Measurements from ENCODE around the gene PIK3CD.
A peak's percentile ranks its signal among the peaks of the same experiment; 100 is the strongest.

PIK3CD gene

DNA sequence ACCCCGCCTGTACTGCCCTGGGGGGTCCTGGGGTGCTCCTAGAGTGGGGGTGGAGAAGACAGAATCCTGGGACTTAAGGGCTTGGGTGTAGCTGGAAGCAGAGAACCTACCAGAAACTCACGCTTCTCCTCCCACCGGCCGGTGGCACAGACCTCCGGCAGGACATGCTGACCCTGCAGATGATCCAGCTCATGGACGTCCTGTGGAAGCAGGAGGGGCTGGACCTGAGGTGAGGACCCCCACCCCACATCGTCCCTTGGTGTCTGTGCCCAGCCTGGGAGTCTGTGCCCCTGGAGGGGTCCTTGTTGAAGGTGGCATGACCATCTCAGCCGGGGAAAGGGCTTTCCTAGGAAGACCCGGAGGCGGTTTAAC, 70.8 kb downstream of the PIK3CD start:
- DNase-seq (ENCODE audit: low read depth) = no peak
- TF ChIP-seq, protein P1, sequence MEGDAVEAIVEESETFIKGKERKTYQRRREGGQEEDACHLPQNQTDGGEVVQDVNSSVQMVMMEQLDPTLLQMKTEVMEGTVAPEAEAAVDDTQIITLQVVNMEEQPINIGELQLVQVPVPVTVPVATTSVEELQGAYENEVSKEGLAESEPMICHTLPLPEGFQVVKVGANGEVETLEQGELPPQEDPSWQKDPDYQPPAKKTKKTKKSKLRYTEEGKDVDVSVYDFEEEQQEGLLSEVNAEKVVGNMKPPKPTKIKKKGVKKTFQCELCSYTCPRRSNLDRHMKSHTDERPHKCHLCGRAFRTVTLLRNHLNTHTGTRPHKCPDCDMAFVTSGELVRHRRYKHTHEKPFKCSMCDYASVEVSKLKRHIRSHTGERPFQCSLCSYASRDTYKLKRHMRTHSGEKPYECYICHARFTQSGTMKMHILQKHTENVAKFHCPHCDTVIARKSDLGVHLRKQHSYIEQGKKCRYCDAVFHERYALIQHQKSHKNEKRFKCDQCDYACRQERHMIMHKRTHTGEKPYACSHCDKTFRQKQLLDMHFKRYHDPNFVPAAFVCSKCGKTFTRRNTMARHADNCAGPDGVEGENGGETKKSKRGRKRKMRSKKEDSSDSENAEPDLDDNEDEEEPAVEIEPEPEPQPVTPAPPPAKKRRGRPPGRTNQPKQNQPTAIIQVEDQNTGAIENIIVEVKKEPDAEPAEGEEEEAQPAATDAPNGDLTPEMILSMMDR (IDR thresholded peaks at IDR 0.05; ENCODE audit: control insufficient read depth, extremely low read depth, insufficient read depth) = no peak
- no peak overlapping the region for H3K4me3 ChIP-seq (ENCODE audit: low read depth, low read length)

DNA sequence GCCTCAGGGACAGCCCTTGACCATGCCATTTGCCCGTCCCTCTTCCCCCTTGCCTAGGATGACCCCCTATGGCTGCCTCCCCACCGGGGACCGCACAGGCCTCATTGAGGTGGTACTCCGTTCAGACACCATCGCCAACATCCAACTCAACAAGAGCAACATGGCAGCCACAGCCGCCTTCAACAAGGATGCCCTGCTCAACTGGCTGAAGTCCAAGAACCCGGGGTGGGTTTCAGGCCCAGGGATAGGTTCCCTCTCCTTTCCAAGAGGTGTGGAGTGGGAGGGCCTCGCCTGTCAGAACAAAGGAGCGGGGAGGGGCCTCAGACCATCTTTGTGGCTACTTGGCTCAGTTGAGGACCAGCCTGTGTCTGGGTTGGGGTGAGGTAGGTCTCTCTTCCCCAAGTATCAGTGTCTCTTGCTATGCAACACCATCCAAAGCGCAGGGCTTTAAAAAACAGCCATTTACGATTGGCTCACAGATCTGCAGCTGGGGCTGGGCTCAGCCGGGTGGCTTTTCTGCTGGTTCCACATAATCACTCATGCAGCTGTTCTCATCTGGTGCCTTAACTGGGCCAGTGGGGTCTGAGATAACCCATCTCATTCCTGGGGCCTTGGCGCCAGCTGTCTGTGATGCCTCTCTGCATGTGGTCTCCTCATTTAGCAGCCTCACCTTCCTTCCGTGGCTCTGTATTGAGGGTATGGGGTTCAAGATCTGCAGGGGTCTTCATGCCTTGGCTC, 71.7 kb downstream of the PIK3CD start:
- no peak overlapping the region for H3K4me3 ChIP-seq (ENCODE audit: low read depth, low read length)
- DNase-seq (ENCODE audit: low read depth) = no peak
- TF ChIP-seq, protein P1 (IDR thresholded peaks at IDR 0.05; ENCODE audit: control insufficient read depth, extremely low read depth, insufficient read depth) = no peak

DNA sequence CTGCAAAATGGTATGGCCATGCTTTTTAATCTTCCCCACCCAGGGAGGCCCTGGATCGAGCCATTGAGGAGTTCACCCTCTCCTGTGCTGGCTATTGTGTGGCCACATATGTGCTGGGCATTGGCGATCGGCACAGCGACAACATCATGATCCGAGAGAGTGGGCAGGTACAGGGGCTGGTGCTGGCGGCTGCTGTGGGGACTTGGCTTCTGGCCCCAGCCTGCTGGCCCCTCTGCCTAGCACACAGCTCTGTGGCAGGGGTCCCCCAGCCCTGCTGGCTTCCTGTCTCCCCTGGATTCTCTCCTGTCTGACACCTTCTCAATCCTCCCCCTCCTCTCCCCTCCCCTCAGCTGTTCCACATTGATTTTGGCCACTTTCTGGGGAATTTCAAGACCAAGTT, 72.4 kb downstream of the PIK3CD start:
- no peak overlapping the region for H3K4me3 ChIP-seq (ENCODE audit: low read depth, low read length)
- TF ChIP-seq, protein P1 (IDR thresholded peaks at IDR 0.05; ENCODE audit: control insufficient read depth, extremely low read depth, insufficient read depth) = no peak
- DNase-seq (ENCODE audit: low read depth) = no peak

DNA sequence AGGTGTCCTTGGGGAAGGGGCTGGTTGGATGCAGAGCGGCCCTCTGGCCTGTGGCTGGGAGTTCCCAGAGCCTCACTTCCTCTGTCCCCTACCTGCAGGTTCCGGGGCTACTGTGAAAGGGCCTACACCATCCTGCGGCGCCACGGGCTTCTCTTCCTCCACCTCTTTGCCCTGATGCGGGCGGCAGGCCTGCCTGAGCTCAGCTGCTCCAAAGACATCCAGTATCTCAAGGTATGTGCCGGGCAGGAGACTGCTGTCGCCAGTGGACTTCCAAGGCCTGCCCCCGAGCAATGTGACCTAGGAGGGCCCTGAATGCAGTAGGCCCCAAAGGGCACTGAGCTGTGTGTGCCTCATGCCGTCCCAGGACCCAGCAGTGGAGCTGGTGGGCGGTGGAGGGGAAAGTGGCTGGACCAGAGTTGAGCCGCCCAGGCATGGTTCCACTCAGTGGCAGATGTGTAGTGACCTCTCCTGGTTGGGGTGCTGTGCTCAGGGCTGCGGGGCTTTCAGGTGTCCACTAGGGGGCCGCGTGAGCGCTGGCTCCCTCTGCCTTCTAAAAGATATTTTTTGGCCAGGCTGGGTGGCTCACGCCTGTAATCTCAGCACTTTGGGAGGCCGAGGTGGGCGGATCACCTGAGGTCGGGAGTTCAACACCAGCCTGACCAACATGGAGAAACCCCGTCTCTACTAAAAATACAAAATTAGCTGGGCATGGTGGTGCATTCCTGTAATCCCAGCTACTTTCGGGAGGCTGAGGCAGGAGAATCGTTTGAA, 73.4 kb downstream of the PIK3CD start:
- DNase-seq (ENCODE audit: low read depth) = no peak
- no peak overlapping the region for H3K4me3 ChIP-seq (ENCODE audit: low read depth, low read length)
- TF ChIP-seq, protein P1 (IDR thresholded peaks at IDR 0.05; ENCODE audit: control insufficient read depth, extremely low read depth, insufficient read depth) = peak; percentile 88

DNA sequence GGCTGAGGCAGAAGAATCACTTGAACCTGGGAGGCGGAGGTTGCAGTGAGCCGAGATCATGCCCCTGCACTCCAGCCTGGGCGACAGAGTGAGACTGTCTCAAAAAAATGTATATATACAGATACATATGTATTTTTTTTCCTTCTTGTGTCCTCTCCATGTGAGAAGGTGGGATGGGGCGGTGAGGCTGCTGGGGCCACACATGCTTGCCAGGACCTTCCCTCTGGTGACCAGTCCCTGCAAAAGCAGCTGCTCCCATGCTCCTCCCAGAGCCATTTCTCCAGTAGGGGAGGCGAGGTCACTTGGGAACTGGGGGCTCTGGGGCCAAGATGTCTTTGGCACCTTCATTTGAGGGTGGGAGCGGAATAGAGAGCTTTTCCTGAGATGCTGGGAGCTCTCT, 74.9 kb downstream of the PIK3CD start:
- TF ChIP-seq, protein P1 (IDR thresholded peaks at IDR 0.05; ENCODE audit: control insufficient read depth, extremely low read depth, insufficient read depth) = no peak
- no peak for DNase-seq (ENCODE audit: low read depth)
- no peak overlapping the region for H3K4me3 ChIP-seq (ENCODE audit: low read depth, low read length)

DNA sequence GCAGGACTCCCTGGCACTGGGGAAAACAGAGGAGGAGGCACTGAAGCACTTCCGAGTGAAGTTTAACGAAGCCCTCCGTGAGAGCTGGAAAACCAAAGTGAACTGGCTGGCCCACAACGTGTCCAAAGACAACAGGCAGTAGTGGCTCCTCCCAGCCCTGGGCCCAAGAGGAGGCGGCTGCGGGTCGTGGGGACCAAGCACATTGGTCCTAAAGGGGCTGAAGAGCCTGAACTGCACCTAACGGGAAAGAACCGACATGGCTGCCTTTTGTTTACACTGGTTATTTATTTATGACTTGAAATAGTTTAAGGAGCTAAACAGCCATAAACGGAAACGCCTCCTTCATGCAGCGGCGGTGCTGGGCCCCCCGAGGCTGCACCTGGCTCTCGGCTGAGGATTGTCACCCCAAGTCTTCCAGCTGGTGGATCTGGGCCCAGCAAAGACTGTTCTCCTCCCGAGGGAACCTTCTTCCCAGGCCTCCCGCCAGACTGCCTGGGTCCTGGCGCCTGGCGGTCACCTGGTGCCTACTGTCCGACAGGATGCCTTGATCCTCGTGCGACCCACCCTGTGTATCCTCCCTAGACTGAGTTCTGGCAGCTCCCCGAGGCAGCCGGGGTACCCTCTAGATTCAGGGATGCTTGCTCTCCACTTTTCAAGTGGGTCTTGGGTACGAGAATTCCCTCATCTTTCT, 75.5 kb downstream of the PIK3CD start:
- no peak for DNase-seq (ENCODE audit: low read depth)
- TF ChIP-seq, protein P1 (IDR thresholded peaks at IDR 0.05; ENCODE audit: control insufficient read depth, extremely low read depth, insufficient read depth) = no peak
- H3K4me3 ChIP-seq (ENCODE audit: low read depth, low read length) = no peak overlapping the region

All from LNCaP clone FGC (cell line).